Tongue (tissue), 2 donors: ENCODE data around the gene NFS1. TPM values are rescaled to one million over a fixed set of nuclear protein-coding genes. Genes with fewer than 3 reads are reported as not detected.
"Not testable (repeated sequence)": the region's sequence is repeated elsewhere in the genome, so short reads cannot be mapped to it uniquely, and the experiment has no call there.

Experiments
- DNase-seq: peaks from one replicate; pipeline ENCODE4 v3.0.0-alpha.2; 2015
- total RNA-seq: library from RNA; depleted of rRNA; stranded (reverse); fragments of >200 nt; gene quantifications from one replicate; pipeline ENCODE4 v1.2.3, GENCODE V29; 2014

Gene NFS1
- total RNA-seq, 1 donor from 2014 or later, result 33.3 TPM

DNA sequence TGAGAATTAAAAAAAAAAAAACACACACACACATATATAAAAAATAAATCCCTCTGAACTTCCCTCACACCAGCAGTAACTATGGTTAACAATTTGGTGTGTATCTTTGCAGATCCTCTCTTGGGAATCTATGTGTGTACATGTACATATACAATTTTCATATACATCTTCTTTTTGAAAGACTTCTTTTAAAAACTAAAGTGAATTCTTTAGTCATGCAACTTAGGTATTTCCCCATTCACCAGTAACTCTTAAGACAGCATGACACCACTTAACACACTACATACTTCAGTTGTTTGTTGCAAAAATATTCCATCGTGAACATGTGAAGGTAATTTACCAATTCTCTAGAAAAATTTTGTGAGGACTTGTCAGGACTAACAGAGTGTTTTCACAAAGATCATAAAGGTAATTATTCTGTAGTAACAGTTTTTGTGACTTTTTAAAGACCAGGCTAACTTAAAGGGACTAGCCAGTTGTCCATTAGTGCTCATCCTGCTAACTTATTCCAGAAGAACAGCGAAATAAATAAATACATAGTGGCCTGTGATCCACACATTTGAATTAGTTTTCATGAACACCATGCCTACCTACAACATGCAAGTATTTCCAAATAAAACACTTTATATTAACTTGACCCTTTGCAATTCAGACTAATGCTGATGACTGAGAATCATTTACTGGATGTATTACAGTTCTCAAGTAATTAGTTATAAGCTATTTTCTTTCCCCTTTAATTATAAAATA lies 30.9 kb upstream of the NFS1 start:
- DNase-seq, result no peak

DNA sequence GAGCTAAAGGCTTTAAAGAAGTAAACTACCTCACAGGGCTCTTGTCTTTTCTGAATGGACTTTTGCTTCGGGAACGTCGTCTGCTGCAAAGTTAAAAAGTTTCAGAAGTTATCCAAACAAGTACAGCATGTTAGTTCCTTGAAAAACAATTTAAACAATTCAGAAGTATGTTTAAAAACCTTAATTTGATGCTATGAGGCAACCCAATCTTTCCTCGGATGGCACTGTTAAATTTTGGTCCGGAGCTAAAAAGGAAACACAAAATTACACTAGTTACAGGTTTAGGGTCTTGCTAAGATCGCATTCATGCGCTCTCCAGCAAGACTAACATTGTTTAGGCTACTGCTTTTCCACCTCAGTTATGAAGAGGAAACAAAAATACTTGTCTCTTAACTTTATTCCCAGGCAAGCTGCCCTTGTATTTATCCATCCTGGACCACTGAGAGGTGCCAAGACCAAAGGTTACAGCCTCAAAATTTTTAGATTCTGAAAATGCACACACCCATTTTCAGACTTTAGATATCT lies 30.2 kb upstream of the NFS1 start:
- DNase-seq, result no peak

DNA sequence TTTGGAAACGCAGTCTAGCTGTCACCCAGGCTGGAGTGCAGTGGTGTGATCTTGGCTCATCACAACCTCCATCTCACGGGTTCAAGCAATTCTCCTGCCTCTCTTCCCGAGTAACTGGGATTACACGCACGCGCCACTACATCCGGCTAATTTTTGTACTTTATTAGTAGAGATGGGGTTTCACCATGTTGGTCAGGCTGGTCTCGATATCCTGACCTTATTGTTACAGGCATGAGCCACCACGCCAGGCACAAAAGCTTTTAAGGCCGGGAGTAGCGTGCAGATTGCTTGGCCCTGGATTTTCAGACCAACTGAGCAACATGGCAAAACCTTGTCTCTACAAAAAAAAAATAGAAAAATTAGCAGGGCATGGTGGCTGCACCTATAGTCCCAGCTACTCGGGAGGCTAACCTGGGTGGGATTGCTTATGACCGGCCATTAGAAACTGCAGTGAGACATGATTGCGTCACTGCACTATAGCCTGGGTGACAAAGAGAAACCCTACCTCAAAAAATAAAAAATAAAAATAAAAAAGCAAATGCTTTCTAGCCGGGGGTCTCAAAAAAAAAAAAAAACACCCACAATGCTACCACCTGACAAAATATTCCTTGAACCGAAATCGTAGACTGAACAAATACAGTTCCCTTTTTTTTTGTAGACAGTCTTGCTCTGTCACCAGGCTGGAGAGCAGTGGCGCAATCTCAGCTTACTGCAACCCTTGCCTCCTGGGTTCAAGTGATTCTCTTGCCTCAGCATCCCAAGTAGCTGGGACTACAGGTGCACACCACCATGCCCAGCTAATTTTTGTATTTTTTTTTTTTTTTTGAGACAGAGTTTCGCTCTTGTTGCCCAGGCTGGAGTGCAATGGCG lies 27.9 kb upstream of the NFS1 start:
- no peak for DNase-seq

DNA sequence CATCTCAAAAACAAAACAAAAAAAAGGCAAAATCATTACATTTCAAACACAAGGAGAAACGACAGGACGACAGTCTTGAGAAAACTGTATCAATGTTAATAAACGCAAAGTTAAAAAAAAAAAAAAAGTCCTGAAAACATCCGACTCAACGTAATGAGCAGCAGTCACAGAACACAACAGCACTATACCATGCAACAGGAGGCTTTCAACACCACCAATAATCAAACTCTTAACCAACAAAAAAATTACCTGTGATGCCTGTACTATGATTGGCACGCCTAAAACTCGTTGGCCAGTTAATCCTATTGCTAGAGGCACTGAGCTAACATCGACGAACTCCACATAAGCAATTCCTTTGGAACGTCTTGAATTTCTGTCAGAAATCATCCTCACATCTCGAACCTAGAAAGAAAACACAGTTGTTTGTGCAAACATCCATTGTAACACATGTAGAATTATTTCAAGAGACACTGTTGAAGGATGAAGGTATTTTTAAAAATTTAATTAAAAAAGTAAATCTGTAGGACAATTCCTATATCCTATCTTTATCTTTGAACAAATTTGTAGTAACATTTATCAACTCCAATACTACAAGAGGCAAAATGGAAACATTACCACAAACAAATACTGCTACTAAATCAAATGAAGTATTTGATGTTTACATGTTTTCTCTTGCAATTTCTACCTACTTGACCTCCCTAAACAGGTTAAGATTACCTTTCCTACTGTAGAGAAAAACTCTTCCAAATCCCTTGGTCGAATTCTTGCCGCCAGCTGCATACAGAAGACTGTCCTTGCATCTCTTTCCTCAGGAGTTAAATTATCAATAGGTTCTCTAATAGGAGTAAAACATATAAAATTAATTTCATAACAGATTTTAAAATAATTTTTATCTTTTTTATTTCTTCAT lies 25.4 kb upstream of the NFS1 start:
- DNase-seq, result no peak

DNA sequence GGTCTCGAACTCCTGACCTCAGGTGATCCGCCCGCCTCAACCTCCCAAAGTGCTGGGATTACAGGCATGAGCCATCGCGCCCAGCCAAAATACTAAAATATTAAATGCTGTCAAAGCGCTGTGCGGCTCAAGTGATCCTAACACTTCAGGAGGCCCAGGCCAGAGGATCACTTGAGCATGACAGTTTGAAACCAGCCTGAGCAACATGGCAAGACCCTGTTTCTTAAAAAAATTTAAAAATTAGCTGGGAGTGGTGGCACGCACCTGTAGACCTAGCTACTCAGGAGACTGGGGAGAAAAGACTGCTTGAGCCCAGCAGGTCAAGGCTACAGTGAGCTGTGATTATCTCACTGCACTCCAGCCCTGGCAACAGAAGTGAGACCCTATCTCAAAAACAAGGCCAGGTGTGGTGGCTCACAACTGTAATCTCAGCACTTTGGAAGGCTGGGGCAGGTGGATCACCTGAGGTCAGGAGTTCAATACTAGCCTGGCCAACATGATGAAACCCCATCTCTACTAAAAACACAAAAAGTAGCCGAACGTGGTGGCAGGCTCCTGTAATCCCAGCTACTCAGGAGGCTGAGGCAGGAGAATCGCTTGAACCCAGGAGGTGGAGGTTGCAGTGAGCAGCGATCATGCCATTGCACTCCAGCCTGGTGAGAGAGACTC lies 24.6 kb upstream of the NFS1 start:
- not testable (repeated sequence) for DNase-seq

DNA sequence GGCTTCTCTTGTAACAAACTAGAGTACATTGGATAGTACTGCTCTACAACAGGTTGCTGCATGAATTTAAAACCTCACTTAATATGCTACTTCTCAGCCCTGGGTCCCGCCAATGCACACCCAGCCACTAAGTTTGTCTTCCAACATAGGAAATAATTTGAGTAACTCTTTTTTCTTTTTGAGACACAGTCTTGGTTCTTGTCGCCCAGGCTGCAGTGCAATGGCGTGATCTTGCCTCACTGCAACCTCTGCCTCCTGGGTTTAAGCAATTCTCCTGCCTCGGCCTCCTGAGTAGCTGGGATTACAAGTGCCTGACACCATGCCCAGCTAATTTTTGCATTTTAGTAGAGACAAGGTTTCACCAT lies 24.1 kb upstream of the NFS1 start:
- DNase-seq, result not testable (repeated sequence)

DNA sequence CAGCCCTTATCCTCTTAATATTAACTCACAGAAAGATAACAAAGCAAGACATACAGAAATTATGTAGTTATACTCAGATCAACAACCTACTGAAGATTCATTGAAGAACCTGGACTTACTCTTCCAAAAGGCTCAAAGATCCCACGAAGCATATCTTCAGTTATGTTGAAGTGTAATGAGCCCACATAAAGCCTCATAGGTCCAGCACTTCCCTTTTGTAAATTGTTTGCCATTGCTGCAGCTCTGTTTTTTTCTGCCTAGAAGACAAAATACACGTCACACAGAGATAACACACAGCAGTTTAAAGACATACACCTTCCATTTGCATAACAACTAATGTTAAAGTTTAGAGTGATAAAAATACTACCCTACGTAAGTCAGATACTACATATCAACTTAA lies 22.5 kb upstream of the NFS1 start:
- DNase-seq, result no peak

DNA sequence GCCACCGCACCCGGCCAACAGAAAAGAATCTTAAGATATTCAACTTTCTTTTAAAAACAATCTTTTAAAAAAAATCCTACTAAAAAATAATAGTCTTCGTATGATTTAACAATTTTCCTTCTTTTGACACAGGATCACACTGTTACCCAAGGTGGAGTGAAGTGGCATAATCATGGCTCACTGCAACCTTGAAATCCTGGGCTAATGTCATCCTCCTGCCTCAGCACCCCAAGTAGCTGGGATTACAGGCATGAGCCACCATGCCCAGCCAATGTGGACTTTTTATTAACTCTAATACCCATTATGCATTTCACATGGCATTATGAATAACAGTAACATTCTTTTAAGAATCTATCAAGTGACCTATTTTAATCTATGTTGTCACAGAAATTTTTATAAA lies 22.1 kb upstream of the NFS1 start:
- no peak for DNase-seq

DNA sequence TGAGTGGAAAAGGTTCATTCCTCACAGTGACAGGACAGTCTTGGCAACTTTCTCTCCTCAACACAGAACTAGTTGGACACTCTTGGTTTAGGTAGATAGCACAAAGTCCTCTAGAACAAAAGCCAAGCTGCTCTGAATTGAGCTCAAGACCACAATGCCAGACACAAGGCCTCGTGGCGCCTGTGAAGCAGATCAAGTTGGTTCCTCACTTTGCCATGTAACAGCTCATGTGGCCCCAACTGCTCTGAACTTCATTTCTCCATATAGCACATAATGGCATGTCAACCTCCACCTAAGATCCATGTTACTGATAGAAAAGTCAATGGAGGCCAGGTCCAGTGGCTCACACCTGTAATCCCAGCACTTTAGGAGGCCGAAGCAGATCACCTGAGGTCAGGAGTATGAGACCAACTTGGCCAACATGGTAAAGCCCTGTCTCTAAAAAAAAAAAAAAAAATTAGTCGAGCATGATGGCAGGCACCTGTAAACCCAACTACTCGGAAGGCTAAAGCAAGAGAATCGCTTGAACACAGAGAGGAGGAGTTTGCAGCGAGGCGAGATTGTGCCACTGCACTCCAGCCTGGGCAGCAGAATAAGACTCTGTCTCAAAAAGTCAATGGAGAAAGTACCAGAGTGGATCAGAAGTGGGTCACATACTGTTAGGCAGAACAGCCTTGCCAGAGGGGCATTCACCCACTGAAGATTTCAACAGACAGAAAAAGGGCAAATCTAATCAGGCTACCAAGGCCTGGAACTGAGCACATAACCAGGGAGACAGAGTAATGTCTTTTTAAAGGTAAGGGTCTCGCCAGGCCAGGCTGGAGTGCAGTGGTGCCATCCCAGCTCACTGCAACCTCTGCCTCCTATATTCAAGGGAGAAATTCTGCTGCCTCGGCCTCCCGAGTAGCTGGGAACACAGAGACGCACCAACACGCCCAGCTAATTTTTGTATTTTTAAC lies 21.3 kb upstream of the NFS1 start:
- DNase-seq, result no peak

DNA sequence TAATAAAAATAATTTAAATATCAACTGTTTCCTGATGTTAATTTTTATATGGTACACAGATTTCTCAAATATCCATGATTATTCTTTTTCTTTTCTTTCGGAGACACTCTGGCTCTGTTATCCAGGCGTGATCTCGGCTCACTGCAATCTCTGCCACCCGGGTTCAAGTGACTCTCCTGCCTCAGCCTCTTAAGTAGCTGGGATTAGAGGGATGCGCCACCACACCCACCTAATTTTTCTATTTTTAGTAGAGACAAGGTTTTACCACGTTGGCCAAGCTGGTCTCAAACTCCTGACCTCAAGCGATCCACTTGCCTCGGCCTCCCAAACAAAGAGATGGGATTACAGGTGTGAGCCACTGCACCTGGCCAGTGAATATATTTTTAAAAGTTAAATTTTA lies 20.6 kb upstream of the NFS1 start:
- DNase-seq, result no peak

DNA sequence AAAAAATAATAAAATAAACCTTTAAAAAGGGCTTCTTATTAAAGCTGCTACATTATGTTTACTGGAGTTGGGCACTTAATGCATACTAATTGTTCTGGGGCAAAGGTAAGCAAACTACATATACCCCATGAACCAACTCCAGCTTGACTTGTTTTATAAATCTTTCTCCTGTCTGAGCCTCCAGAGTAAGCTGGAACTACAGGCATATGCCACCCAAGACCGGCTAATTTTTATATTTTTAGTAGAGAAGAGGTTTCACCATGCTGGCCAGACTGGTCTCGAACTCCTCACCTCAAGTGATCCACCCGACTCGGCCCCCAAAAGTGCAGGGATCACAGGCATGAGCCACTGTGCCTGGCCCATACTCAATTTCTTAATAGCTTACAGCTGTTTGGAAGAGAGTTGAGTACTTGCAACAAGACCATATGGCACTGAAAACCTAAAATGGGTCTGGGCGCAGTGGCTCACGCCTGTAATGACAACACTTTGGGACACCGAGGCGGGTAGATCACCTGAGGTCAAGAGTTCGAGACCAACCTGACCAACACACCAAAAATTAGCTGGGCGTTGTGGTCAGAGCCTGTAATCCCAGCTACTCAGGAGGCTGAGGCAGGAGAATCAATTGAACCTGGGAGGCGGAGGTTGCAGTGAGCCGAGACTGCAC lies 20.0 kb upstream of the NFS1 start:
- DNase-seq, result no peak

DNA sequence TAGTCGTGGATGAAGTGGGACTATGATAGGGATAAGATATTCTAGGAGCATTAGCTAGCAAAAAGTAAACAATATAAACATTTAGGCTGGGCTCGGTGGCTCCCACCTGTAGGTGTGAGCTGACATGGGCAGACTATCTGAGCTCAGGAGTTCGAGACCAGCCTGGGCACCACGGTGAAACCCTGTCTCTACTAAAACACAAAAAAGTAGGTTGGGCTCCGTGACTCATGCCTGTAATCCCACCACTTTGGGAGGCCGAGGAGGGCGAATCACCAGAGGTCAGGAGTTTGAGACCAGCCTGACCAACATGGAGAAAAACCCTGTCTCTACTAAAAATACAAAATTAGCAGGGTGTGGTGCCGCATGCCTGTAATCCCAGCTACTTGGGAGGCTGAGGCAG lies 19.2 kb upstream of the NFS1 start:
- DNase-seq, result not testable (repeated sequence)

DNA sequence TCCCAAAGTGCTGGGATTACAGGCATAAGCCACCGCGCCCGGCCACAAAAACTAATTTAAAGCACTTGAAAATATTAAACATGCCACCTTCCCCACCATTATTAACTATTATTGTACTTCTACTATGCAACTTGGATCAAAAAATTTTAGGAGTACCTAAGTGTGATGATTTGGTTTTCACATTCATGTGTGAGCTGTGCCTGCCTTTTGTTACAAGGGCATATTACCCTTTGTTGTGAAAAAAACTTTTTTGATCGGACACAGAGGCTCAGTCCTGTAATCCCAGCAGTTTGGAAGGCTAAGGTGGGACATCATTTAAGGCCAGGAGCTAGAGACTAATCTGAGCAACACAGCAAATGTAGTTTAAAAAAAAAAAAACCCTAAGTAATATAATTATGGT lies 17.2 kb upstream of the NFS1 start:
- no peak for DNase-seq

DNA sequence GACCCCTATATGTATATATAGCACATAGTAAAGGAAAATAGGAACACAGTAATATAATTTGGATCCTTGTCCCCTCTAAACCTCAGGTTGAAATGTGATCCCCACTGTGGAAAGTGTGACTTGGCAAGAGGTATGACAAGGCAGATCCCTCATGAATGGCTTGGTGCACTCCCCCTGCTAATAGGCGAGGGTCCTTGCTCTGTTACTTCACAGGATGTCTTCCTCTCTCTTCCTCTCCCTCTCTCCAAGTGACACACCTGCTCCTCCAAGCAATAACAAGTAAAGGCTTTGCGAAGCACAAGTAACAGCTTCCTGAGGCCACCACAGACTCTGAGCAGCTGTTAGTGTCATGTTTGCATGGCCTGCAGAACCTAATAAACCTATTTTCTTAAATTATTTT lies 16.5 kb upstream of the NFS1 start:
- no peak for DNase-seq

DNA sequence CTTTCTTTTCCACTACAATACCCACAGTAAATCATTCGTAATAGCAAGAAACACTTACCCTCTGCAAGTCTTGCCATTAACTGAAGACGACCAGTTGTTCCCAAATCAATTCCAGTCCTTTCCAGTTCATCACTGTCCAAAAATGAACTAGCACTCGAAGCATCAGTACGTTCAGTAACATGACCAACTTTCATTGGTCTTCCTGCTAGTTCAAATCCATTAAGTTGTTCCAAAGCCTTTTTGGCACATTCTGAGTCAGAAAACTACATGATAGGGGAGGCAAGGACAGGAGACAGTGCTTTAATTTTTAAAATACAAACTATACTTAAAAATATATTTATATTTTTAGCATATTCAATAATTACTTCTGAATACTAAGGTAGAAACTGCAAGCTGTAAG lies 15.0 kb upstream of the NFS1 start:
- no peak for DNase-seq

DNA sequence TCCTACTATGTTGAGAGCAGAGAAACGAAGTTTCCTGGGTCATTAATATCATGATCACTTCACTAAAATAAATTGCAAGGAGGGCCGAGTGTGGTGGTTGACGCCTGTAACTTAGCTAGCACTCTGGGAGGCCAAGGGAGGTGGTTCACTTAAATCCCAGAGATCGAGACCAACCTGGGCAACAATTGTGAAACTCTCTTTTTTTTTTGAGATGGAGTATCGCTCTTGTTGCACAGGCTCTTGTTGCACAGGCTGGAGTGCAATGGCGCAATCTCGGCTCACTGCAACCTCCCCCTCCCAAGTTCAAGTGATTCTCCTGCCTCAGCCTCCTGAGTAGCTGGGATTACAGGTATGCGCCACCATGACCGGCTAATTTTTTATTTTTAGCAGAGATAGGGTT lies 14.0 kb upstream of the NFS1 start:
- DNase-seq, result not testable (repeated sequence)

DNA sequence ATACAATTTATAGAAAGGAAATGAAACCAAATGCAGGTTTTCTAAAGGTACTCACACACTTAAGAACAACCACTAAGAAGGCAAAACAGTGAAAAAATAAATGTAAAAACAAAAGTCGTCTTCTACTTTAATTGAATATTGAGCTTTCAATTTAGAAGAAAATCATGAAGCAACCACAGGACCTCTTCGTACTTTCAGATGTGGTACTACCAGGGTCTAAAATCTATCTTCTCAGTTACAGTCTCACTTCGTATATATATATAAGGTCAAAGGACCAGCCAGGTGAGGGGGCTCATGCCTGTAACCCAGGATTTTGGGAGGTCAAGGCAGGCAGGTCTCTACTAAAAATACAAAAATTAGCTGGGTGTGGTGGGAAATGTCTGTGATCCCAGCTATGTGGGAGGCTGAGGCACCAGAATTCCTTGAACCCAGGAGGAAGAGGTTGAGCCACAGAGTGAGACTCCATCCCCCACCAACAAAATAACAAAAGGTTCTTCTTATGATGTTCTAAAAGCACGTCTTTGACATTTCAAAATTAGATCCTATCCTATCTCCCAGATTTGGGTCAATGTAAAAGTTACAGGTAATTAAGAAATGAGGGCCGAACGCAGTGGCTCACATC lies 12.5 kb upstream of the NFS1 start:
- no peak for DNase-seq

DNA sequence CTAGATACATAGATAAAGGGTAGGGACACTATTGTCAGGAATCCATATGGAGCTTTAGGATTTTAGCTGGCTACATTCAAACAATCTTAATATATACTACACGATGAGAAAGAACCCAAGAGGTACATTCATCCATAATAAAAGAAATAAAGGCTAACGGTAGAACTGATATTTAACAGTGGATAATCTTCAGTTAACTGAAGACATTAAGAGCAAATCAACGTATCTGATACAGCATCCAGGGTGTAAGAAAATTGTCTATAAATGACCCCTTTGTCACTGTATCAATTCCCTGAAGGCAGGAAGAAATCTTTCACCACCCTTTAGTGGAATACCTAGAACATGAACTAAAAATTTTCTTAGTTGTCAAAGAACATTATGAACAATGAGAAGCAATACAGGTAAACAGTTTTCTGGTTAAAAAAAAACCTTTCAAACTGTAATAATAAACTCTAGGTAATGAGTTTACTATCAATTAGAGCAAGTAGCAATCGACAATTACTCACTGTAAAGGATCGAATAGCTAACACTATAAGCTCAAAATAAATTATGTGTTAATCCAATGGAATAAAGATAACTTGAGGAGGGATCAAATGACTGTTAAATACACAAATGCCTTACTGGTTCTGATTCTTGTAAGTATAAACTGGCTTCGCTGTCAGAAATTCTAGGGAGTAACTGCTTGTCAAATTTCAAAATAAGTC lies 11.9 kb upstream of the NFS1 start:
- no peak for DNase-seq

DNA sequence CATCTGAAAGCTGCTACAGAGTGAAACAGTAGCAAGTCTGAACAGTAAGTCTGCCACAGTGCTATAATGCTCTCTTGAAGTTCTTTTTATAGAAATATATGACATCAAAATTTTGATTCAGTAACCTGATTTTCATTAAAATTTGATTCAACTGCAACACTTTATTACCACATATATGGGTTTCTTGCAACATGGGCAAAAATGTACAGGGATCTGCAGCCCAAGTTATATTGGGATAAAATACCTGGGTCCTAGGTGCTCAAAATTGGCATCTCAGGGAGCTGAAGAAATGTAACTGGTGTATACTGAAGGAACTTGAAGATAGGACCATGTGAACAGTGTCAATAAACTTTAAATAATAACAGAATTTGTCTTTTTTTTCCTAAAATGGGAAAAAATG lies 10.9 kb upstream of the NFS1 start:
- DNase-seq, result no peak
